PFSK-1 (cell line): ENCODE results near the gene TSPYL6.

Experiments used
- POLR2AphosphoS5 ChIP-seq: IDR thresholded peaks from 2 replicates; pipeline ENCODE4 v1.6.1; 2012; ENCODE audit warnings: low read depth, mild to moderate bottlenecking, control low read depth, low read length, moderate library complexity
- REST ChIP-seq, 2 experiments: IDR thresholded peaks; 2 replicates each; pipeline versions ENCODE4 v1.6.1 to v1.8.0; 2011 to 2012; ENCODE audit warnings: low read depth in 2 of 2, low read length in 2 of 2, control low read depth in 1 of 2, inconsistent platforms in 1 of 2, mild to moderate bottlenecking in 1 of 2, moderate library complexity in 1 of 2; ENCODE audit not compliant: insufficient read depth in 1 of 2
- SIN3A ChIP-seq: IDR thresholded peaks from 2 replicates; pipeline ENCODE4 v1.6.1; 2012; ENCODE audit warnings: mild to moderate bottlenecking, low read length, moderate library complexity, borderline replicate concordance; ENCODE audit not compliant: insufficient read depth
- TAF1 ChIP-seq: IDR thresholded peaks from 2 replicates; pipeline ENCODE4 v1.6.1; 2012; ENCODE audit warnings: low read length, control low read depth, borderline replicate concordance; ENCODE audit not compliant: insufficient read depth

GRCh38 chr2:54271189-54271588 lies 15.2 kb upstream of the TSPYL6 start:
- TF ChIP-seq POLR2AphosphoS5 (no peak), TAF1 (no peak), SIN3A (no peak), REST (IDR thresholded peaks at IDR 0.05; ENCODE audit: insufficient read depth in 1 of 2, low read depth in 2 of 2, low read length in 2 of 2) (no peak)
